DND-41 (cell line): ENCODE data around the gene PNCK.
"Not testable (repeated sequence)": the region's sequence is repeated elsewhere in the genome, so short reads cannot be mapped to it uniquely, and the experiment has no call there.

Experiments used
- ATAC-seq: fragments of 200-7000 bp; cut with Tn5 transposase; 3 replicates; pipeline ENCODE4 v1.9.1; 2021; ENCODE audit warnings: low read depth; ENCODE audit not compliant: insufficient read depth
- DNase-seq: peaks from one replicate; pipeline ENCODE4 v3.0.0-alpha.2; 2020
- H2AFZ ChIP-seq: 2 replicates; pipeline ENCODE4 v1.6.0; 2012; ENCODE audit warnings: low read depth, low read length
- H3K27ac ChIP-seq: 2 replicates; pipeline ENCODE4 v1.5.1; 2012; ENCODE audit warnings: low read length, inconsistent platforms
- H3K27me3 ChIP-seq: fragments of 200-600 bp; sonication (generic); 2 replicates; pipeline ENCODE4 v1.6.0; 2012; ENCODE audit warnings: low read length, mild to moderate bottlenecking, inconsistent platforms; ENCODE audit not compliant: insufficient read depth, poor library complexity
- H3K36me3 ChIP-seq: 2 replicates; pipeline ENCODE4 v1.5.1; 2012; ENCODE audit warnings: low read length, inconsistent platforms; ENCODE audit not compliant: insufficient read depth
- H3K4me1 ChIP-seq: 2 replicates; pipeline ENCODE4 v1.5.1; 2012; ENCODE audit warnings: mild to moderate bottlenecking, low read length; ENCODE audit not compliant: insufficient read depth
- H3K4me2 ChIP-seq: 2 replicates; pipeline ENCODE4 v1.6.0; 2012; ENCODE audit warnings: mild to moderate bottlenecking, moderate library complexity, low read length, inconsistent platforms; ENCODE audit not compliant: insufficient read depth
- H3K4me3 ChIP-seq, 2 experiments: fragments of 200-600 bp in 1 of 2; shearing (Covaris generic) in 1 of 2; 2 replicates each; pipeline ENCODE4 v1.5.1; 2012 to 2016; ENCODE audit warnings: inconsistent platforms in 2 of 2, low read length in 2 of 2, mild to moderate bottlenecking in 2 of 2, low read depth in 1 of 2, moderate library complexity in 1 of 2
- H3K79me2 ChIP-seq: 2 replicates; pipeline ENCODE4 v1.6.0; 2012; ENCODE audit warnings: low read length, inconsistent platforms; ENCODE audit not compliant: insufficient read depth
- H3K9ac ChIP-seq: 2 replicates; pipeline ENCODE4 v1.6.0; 2012; ENCODE audit warnings: low read depth, mild to moderate bottlenecking, inconsistent platforms, low read length, moderate library complexity
- H3K9me3 ChIP-seq: 2 replicates; pipeline ENCODE4 v1.5.1; 2012; ENCODE audit warnings: low read length, moderate library complexity, mild to moderate bottlenecking, inconsistent platforms; ENCODE audit not compliant: insufficient read depth, severe bottlenecking
- H4K20me1 ChIP-seq: 2 replicates; pipeline ENCODE4 v1.6.0; 2012; ENCODE audit warnings: low read length; ENCODE audit not compliant: insufficient read depth
- CTCF ChIP-seq: IDR thresholded peaks from 2 replicates; pipeline ENCODE4 v1.5.1; 2012; ENCODE audit warnings: borderline replicate concordance, low read length, moderate library complexity, mild to moderate bottlenecking; ENCODE audit not compliant: poor library complexity, severe bottlenecking; ENCODE audit errors: extremely low read depth
- EZH2 ChIP-seq: IDR thresholded peaks from 3 replicates; pipeline ENCODE4 v1.6.1; 2012; ENCODE audit warnings: borderline replicate concordance, low read depth, mild to moderate bottlenecking, moderate library complexity, low read length, inconsistent platforms; ENCODE audit not compliant: severe bottlenecking

Gene PNCK

GRCh38 chrX:153692003-153692402 is 18.4 kb upstream of the PNCK start:
- Histone ChIP-seq H3K36me3 (peaks cover 1% of the 10 kb centered on the region; the same call in 1 of the 2 replicates), H4K20me1 (no peaks in the 10 kb centered on the region), H3K4me2 (no peak overlapping the region)

GRCh38 chrX:153691032-153691827 is 17.6 kb upstream of the PNCK start:
- DNase-seq, H3K4me2 ChIP-seq, H3K4me1 ChIP-seq, H3K79me2 ChIP-seq, H3K4me3 ChIP-seq, H3K27ac ChIP-seq, H3K27me3 ChIP-seq, H2AFZ ChIP-seq, H4K20me1 ChIP-seq, H3K9me3 ChIP-seq, H3K9ac ChIP-seq, H3K36me3 ChIP-seq, ATAC-seq: not testable (repeated sequence)

More at GRCh38 chrX:153692003-153692402, 18.4 kb upstream of the PNCK start:
- ATAC-seq = no peak
- Histone ChIP-seq H3K9ac (no peak overlapping the region), H3K9me3 (no peaks in the 10 kb centered on the region), H3K79me2 (no peaks in the 10 kb centered on the region), H3K27me3 (no peaks in the 10 kb centered on the region), H2AFZ (no peak overlapping the region), H3K27ac (no peak overlapping the region), H3K4me1 (peaks cover 6% of the 10 kb centered on the region), H3K4me3 (no peak overlapping the region)
- DNase-seq = no peak
- no peak for TF ChIP-seq EZH2
- no peak for TF ChIP-seq CTCF

DNA sequence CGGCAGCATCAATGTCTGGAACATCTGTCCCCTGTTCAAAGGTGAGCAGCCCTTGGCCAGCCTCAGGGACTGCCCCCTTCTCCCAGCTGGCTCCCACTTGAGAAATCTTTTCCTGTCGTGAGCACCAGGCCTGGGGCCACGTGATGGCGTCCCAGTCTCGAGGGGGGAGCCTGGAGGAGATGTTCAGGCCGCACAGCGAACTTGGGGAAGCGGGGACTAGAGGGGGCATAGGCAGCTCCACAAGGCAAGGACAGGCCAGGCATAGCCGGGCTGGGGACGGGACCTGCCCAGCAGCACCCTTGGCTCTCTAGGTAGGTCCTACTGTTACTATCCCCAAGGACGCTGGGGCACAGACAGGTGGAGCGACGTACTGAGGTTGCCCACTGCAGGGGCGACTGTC is 16.9 kb upstream of the PNCK start:
- DNase-seq = no peak

More for the DNA sequence above, 16.9 kb upstream of the PNCK start:
- Histone ChIP-seq H3K9me3 (no peaks in the 10 kb centered on the region), H3K27ac (no peak overlapping the region), H3K36me3 (no peaks in the 10 kb centered on the region), H3K27me3 (no peaks in the 10 kb centered on the region), H3K79me2 (no peaks in the 10 kb centered on the region), H2AFZ (no peak overlapping the region), H3K4me2 (no peak overlapping the region), H3K9ac (no peak overlapping the region), H3K4me3 (no peak overlapping the region), H4K20me1 (no peaks in the 10 kb centered on the region), H3K4me1 (peaks cover 6% of the 10 kb centered on the region)
- ATAC-seq = no peak
- TF ChIP-seq EZH2 = no peak
- TF ChIP-seq CTCF = no peak
